ENCODE data around the gene MARCHF3.

- TF ChIP-seq CTCF (IDR thresholded peaks at IDR 0.05 in 8 of 11, conservative IDR thresholded peaks at IDR 0.05 in 3 of 11), result no peak
- no peak for TF ChIP-seq POLR2AphosphoS5 (IDR thresholded peaks at IDR 0.05)
- no peak for TF ChIP-seq POLR2A (IDR thresholded peaks at IDR 0.05)
Observed at GRCh38 chr5:126911986-126912385, 118.4 kb downstream of the MARCHF3 start.

All from spleen (tissue), 7 donors.